HG03025 (cell line): ENCODE data around the gene SPOCK3.
"Not testable (repeated sequence)": the region's sequence is repeated elsewhere in the genome, so short reads cannot be mapped to it uniquely, and the experiment has no call there.

ENCODE experiments used
- ATAC-seq: cut with Tn5 transposase; IDR thresholded peaks from one replicate; pipeline ENCODE4 v1.9.1; 2021; ENCODE audit warnings: mild to moderate bottlenecking, moderate library complexity; ENCODE audit not compliant: unreplicated experiment, low FRiP score

SPOCK3 gene

DNA sequence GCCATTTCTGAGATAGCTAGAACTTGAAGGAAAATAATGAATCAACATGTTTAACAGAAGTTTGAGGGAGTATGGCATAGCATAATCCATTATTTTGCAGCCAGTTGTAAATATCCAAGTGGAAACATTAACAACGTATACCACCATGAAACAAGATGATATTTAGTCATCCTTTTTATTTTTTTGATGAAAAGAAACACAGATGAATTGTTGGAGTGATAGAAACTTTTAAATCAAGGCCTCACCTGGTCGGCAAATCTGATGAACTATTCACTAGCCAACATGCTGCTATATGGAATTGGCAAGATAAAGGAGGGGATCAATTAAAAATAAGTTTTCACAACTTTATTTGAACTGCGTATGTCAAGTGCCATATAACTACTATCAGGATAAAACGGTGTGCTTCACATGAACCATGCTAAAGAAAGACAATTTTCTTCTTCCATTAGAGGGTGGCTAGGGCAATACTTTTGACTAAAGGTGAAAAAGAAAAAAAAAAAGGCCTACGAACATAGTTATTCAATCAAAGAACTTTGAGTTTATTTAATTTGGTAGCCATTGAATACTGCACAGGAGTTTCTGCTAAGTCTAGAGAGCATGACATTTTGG lies 510.7 kb downstream of the SPOCK3 start:
- ATAC-seq = no peak

DNA sequence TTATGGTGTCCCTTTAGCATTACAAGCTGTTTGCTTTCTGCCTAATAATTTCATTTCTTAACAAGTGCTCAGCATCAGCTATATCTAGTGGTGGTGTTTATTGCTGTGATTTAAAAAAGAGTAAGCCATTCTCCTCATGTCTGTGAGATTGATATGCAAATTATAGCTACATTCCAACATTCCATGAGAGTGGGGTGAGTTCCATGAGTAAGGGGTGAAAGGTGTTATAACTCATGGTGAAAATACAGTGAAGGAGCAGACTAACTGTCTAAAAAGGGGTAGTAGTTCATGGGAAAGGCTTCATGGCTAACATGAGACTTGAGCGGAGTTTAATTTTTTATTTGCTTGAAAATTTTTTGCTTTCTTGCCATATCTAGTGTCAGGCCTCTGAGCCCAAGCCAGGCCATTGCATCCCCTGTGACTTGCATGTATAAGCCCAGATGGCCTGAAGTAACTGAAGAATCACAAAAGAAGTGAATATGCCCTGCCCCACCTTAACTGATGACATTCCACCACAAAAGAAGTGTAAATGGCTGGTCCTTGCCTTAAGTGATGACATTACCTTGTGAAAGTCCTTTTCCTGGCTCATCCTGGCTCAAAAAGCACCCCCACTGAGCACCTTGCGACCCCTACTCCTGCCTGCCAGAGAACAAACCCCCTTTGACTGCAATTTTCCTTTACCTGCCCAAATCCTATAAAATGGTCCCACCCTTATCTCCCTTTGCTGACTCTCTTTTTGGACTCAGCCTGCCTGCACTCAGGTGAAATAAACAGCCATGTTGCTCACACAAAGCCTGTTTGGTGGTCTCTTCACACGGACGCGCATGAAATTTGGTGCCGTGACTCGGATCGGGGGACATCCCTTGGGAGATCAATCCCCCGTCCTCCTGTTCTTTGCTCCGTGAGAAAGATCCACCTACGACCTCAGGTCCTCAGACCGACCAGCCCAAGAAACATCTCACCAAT lies 518.3 kb downstream of the SPOCK3 start:
- ATAC-seq = not testable (repeated sequence)

DNA sequence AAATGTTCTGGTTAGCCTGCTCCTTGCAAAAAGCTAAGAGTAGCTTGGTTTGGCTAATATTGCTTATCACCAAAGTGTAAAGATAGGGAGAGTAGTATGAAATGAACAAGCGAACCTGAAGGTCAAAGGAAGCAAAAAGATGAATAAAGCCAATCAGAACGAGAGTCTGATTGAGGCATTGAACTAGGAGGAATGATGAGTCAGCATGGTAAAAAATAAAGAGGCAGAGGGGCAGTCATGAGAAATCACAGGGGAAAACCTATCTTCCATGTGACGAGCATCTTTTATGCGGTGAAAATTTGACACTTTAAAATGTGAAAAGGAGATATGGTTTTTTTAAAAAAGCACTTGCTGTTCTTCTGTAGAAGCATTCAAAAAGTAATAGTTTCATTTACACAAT lies 533.7 kb downstream of the SPOCK3 start:
- ATAC-seq = no peak

DNA sequence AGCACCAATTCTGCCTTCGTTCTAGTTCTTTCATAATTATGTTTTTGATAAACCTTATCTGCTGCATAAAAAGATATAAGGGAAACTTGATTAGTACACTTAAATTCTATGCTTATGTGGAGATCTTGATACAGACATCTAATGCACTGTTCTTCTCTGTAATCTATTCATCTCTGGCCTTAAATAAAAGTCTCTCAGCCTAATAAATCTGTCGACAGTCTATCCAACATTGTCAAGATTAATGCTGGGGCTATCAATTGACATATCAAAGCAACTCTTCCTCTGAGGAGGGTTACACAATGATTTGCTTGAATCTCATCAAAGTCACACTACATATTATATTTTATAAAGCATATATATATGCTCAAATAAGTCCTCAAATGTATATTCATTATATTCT lies 545.5 kb downstream of the SPOCK3 start:
- ATAC-seq = no peak

DNA sequence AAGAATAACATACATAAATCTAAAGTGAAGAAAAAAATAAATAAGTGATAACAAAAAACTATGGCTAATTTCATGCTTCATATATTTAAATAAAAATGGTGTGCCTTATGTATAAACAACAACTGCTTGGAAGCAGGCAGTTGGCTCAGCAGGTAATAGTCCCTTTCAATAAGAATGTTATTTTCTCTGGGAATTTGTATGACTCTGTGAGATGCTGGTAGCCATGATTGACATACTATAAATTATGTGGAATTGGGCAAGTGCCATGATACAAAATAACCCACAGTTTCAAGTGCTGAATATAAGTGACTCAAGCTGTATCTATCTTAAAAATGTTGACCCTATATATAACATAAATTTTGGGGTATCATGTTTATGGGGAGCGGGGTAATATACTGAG lies 546.5 kb downstream of the SPOCK3 start:
- ATAC-seq = no peak
